Neuronal stem cell (in vitro differentiated cells): ENCODE measurements around the gene HELQ.

Source experiments
- DNase-seq: peaks from one replicate; pipeline ENCODE4 v3.0.0-alpha.2; 2013; ENCODE audit warnings: low spot score
- H2AFZ ChIP-seq: one replicate; pipeline ENCODE4 v1.6.1; 2013; ENCODE audit warnings: mild to moderate bottlenecking, low read length, inconsistent platforms
- H2AK5ac ChIP-seq: 2 replicates; pipeline ENCODE4 v1.6.1; 2013; ENCODE audit warnings: low read depth, mild to moderate bottlenecking, inconsistent platforms, low read length, moderate library complexity, mixed read lengths
- H2BK120ac ChIP-seq: 2 replicates; pipeline ENCODE4 v1.6.1; 2013; ENCODE audit warnings: low read depth, mild to moderate bottlenecking, inconsistent platforms, low read length, moderate library complexity, mixed read lengths
- H2BK12ac ChIP-seq: one replicate; pipeline ENCODE4 v1.6.1; 2013; ENCODE audit warnings: low read length, inconsistent platforms
- H2BK15ac ChIP-seq: 2 replicates; pipeline ENCODE4 v1.6.1; 2013; ENCODE audit warnings: mild to moderate bottlenecking, low read length, inconsistent platforms, mixed read lengths
- H2BK5ac ChIP-seq: one replicate; pipeline ENCODE4 v1.6.1; 2013; ENCODE audit warnings: inconsistent platforms, mild to moderate bottlenecking, low read length, moderate library complexity
- H3K14ac ChIP-seq: one replicate; pipeline ENCODE4 v1.6.1; 2013; ENCODE audit warnings: low read length, inconsistent platforms
- H3K18ac ChIP-seq: 2 replicates; pipeline ENCODE4 v1.6.1; 2013; ENCODE audit warnings: low read length, inconsistent platforms
- H3K23ac ChIP-seq: 2 replicates; pipeline ENCODE4 v1.6.1; 2013; ENCODE audit warnings: low read depth, mild to moderate bottlenecking, mixed read lengths, low read length, inconsistent platforms; ENCODE audit not compliant: poor library complexity
- H3K27ac ChIP-seq: replicated peaks from 3 replicates; pipeline ENCODE4 v1.5.1; 2013; ENCODE audit warnings: low read length, inconsistent platforms
- H3K27me3 ChIP-seq, 3 experiments: 2 replicates each; pipeline ENCODE4 v1.6.1; 2013; ENCODE audit warnings: low read length in 3 of 3, mild to moderate bottlenecking in 2 of 3, inconsistent platforms in 1 of 3, low read depth in 1 of 3, mixed read lengths in 1 of 3, moderate library complexity in 1 of 3; ENCODE audit not compliant: control insufficient read depth in 3 of 3, insufficient read depth in 3 of 3
- H3K36me3 ChIP-seq, 2 donors: replicated peaks in 1 of 2; 2 replicates each; pipeline ENCODE4 v1.6.1; 2013; ENCODE audit warnings: low read length in 2 of 2; ENCODE audit not compliant: control insufficient read depth in 2 of 2, insufficient read depth in 2 of 2
- H3K4ac ChIP-seq: 2 replicates; pipeline ENCODE4 v1.6.1; 2013; ENCODE audit warnings: inconsistent platforms, mild to moderate bottlenecking, low read length, moderate library complexity
- H3K4me1 ChIP-seq, 2 donors: 1 replicate in 1 of 2; 2 replicates in 1 of 2; pipeline ENCODE4 v1.6.1; 2013; ENCODE audit warnings: low read length in 2 of 2, low read depth in 1 of 2; ENCODE audit not compliant: control insufficient read depth in 2 of 2, insufficient read depth in 1 of 2
- H3K4me2 ChIP-seq: one replicate; pipeline ENCODE4 v1.6.1; 2013; ENCODE audit warnings: mild to moderate bottlenecking, low read length, inconsistent platforms; ENCODE audit not compliant: insufficient read depth, poor library complexity, severe bottlenecking
- H3K4me3 ChIP-seq, 2 donors: 2 replicates each; pipeline ENCODE4 v1.5.1; 2013; ENCODE audit warnings: low read length in 2 of 2, mild to moderate bottlenecking in 2 of 2, inconsistent platforms in 1 of 2, moderate library complexity in 1 of 2
- H3K79me1 ChIP-seq: one replicate; pipeline ENCODE4 v1.6.1; 2013; ENCODE audit warnings: low read depth, mild to moderate bottlenecking, inconsistent platforms, low read length, moderate library complexity
- H3K9ac ChIP-seq: one replicate; pipeline ENCODE4 v1.6.1; 2013; ENCODE audit warnings: mild to moderate bottlenecking, low read depth, low read length, inconsistent platforms; ENCODE audit not compliant: poor library complexity
- H3K9me3 ChIP-seq, 2 donors: replicated peaks in 1 of 2; 2 replicates each; pipeline versions ENCODE3 to v1.6.1; 2013; ENCODE audit warnings: low read length in 2 of 2, mild to moderate bottlenecking in 2 of 2, inconsistent platforms in 1 of 2, low read depth in 1 of 2, mixed read lengths in 1 of 2, moderate library complexity in 1 of 2; ENCODE audit not compliant: control insufficient read depth in 2 of 2, insufficient read depth in 1 of 2
- H4K8ac ChIP-seq: one replicate; pipeline ENCODE4 v1.6.1; 2013; ENCODE audit warnings: low read depth, mild to moderate bottlenecking, inconsistent platforms, low read length, moderate library complexity
- H4K91ac ChIP-seq: one replicate; pipeline ENCODE4 v1.6.1; 2013; ENCODE audit warnings: low read length, low read depth, mild to moderate bottlenecking, inconsistent platforms; ENCODE audit not compliant: poor library complexity
- WGBS, 2 donors: extraction: QIAGEN DNeasy Blood & Tissue Kit; methylation state at CpG; one replicate each; pipeline ENCODE4 v1.1.7; 2013; ENCODE audit warnings: missing lambda C conversion rate in 2 of 2, mixed read lengths in 1 of 2; ENCODE audit not compliant: insufficient read length in 2 of 2, insufficient replicate concordance in 1 of 2; ENCODE audit errors: extremely low coverage in 2 of 2; 5-methylcytosine and 5-hydroxymethylcytosine counted together

The HELQ gene

DNA sequence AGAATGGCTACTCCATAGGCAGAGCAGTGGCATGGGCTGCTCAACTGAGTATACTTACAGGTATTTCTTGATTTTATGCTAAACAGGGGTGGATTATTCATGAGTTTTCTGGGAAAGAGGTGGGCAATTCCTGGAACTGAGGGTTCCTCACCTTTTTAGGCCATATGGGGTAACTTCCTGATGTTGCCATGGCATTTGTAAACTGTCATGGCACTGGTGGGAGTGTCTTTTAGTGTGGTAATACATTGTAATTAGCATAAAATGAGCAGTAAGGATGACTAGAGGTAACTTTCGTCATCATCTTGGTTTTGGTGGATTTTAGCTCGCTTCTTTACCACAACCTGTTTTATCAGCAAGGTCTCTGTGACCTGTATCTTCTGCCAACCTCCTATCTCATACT, 72.8 kb downstream of the HELQ start:
- peaks cover 0 to 1% of the 10 kb centered on the region in 2 donors for H3K36me3 ChIP-seq
- H2BK120ac ChIP-seq: no peak overlapping the region
- H3K4me1 ChIP-seq: peaks cover 3 to 4% of the 10 kb centered on the region in 2 donors
- H2AFZ ChIP-seq: no peak overlapping the region
- H2BK5ac ChIP-seq: no peak overlapping the region
- no peak overlapping the region for H2BK12ac ChIP-seq
- no peak overlapping the region for H3K27ac ChIP-seq
- no peak overlapping the region for H3K4me2 ChIP-seq
- H3K9me3 ChIP-seq: peaks cover 12 to 13% of the 10 kb centered on the region in 2 donors
- no peaks in the 10 kb centered on the region for H3K27me3 ChIP-seq
- no peaks in the 10 kb centered on the region for H3K79me1 ChIP-seq
- no peak overlapping the region for H3K9ac ChIP-seq
- no peak overlapping the region for H3K18ac ChIP-seq
- no peak overlapping the region for H3K14ac ChIP-seq
- H2BK15ac ChIP-seq: no peak overlapping the region
- H4K8ac ChIP-seq: no peak overlapping the region
- H3K4ac ChIP-seq: no peak overlapping the region
- no CpG with 5 or more reads among the region's 2 CpGs for WGBS, 2 donors
- no peak overlapping the region for H4K91ac ChIP-seq
- DNase-seq: no peak
- no peak overlapping the region for H2AK5ac ChIP-seq
- H3K4me3 ChIP-seq: no peak overlapping the region
- H3K23ac ChIP-seq: no peak overlapping the region

DNA sequence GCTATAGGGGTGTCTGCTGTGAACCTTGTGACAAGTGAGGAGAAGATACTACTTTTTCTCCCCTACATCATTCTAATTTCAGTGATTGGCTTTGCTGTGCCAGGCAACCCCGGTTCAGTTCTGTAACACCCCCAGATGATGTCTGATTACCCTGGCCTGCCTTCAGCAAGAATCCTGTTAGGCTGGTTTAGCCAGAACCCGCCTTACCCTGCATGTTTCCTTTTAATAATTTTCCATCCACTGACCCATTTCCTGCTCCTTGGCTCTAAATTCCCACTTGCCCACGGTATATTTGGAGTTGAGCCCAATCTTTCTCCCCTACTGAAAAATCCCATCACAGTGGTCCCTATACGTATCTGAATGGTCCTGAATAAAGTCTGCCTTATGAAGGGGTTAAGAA, 74.5 kb downstream of the HELQ start:
- Histone ChIP-seq H2BK120ac (no peak overlapping the region), H3K4ac (no peak overlapping the region), H2BK12ac (no peak overlapping the region), H3K36me3 (peaks cover 0 to 1% of the 10 kb centered on the region in 2 donors), H4K91ac (no peak overlapping the region), H3K4me1 (no peaks in the 10 kb centered on the region), H4K8ac (no peak overlapping the region), H2AK5ac (no peak overlapping the region), H3K9me3 (peaks cover 14 to 15% of the 10 kb centered on the region in 2 donors), H3K4me2 (no peak overlapping the region), H3K14ac (no peak overlapping the region), H3K18ac (no peak overlapping the region), H3K27ac (no peak overlapping the region), H2BK15ac (no peak overlapping the region), H2AFZ (no peak overlapping the region), H3K79me1 (no peaks in the 10 kb centered on the region), H3K9ac (no peak overlapping the region), H3K23ac (no peak overlapping the region), H3K27me3 (no peaks in the 10 kb centered on the region), H3K4me3 (no peak overlapping the region), H2BK5ac (no peak overlapping the region)
- no CpG with 5 or more reads among the region's 4 CpGs for WGBS, 2 donors
- no peak for DNase-seq

GRCh38 chr4:83378419-83378818, 77.2 kb downstream of the HELQ start:
- H2BK15ac ChIP-seq: no peak overlapping the region
- H3K23ac ChIP-seq: no peak overlapping the region
- H3K4ac ChIP-seq: no peak overlapping the region
- no peak overlapping the region for H3K14ac ChIP-seq
- no peak overlapping the region for H3K27ac ChIP-seq
- no peak overlapping the region for H2BK12ac ChIP-seq
- H3K79me1 ChIP-seq: no peaks in the 10 kb centered on the region
- peak; percentile 26 for DNase-seq
- no peak overlapping the region for H2BK5ac ChIP-seq
- no peaks in the 10 kb centered on the region for H3K27me3 ChIP-seq
- peaks cover 14 to 15% of the 10 kb centered on the region in 2 donors for H3K9me3 ChIP-seq
- peaks cover 0 to 1% of the 10 kb centered on the region in 2 donors for H3K36me3 ChIP-seq
- WGBS, 2 donors: no CpG with 5 or more reads among the region's 5 CpGs
- no peak overlapping the region for H2BK120ac ChIP-seq
- no peak overlapping the region for H3K18ac ChIP-seq
- H2AFZ ChIP-seq: no peak overlapping the region
- H3K4me1 ChIP-seq: no peaks in the 10 kb centered on the region
- H4K8ac ChIP-seq: no peak overlapping the region
- no peak overlapping the region for H4K91ac ChIP-seq
- no peak overlapping the region for H3K4me2 ChIP-seq
- H3K4me3 ChIP-seq: peak overlapping the region in 1 of 2 donors; percentile 7
- no peak overlapping the region for H3K9ac ChIP-seq
- no peak overlapping the region for H2AK5ac ChIP-seq

DNA sequence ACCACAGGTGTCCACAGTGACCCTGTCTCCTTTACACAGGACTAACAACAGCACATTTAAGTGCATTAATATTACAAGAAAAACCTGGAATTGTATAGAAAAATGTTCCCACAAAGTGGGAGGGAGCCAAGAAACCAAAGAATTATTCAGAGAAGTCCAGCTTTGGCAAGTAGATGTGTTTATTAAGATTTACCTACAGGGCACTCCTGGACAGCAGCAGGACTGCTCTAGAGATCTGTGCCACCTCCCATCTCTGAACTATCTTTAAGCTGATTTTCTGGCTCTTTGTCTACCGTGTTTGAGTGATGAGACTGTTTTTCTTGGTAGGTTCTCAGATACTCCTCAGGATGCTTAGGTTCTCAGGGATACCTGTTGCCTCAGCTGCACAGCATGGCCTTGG, 82.7 kb downstream of the HELQ start:
- no peak overlapping the region for H3K27ac ChIP-seq
- no peak overlapping the region for H4K8ac ChIP-seq
- H3K9me3 ChIP-seq: peaks cover 2 to 4% of the 10 kb centered on the region in 2 donors
- H2BK15ac ChIP-seq: no peak overlapping the region
- no peak overlapping the region for H4K91ac ChIP-seq
- no peak overlapping the region for H3K4ac ChIP-seq
- WGBS, 2 donors: no CpG with 5 or more reads among the region's 1 CpG
- no peak overlapping the region for H3K4me3 ChIP-seq
- H3K27me3 ChIP-seq: no peaks in the 10 kb centered on the region
- H3K14ac ChIP-seq: no peak overlapping the region
- H3K36me3 ChIP-seq: no peaks in the 10 kb centered on the region
- DNase-seq: no peak
- H2BK120ac ChIP-seq: no peak overlapping the region
- H3K4me1 ChIP-seq: no peaks in the 10 kb centered on the region
- no peak overlapping the region for H2AFZ ChIP-seq
- H3K79me1 ChIP-seq: no peaks in the 10 kb centered on the region
- H2BK5ac ChIP-seq: no peak overlapping the region
- no peak overlapping the region for H3K4me2 ChIP-seq
- no peak overlapping the region for H2BK12ac ChIP-seq
- H2AK5ac ChIP-seq: no peak overlapping the region
- no peak overlapping the region for H3K23ac ChIP-seq
- no peak overlapping the region for H3K18ac ChIP-seq
- no peak overlapping the region for H3K9ac ChIP-seq
